Vagina (tissue), 2 donors: ENCODE data around the gene PDE11A.

Experiments used
- POLR2A ChIP-seq, 2 donors: fragments of 450-650 bp; IDR thresholded peaks; one replicate each; pipeline ENCODE4 v1.6.1; 2017; ENCODE audit warnings: antibody characterized with exemption in 2 of 2, mild to moderate bottlenecking in 2 of 2, moderate library complexity in 2 of 2
- TF ChIP-seq, protein P1 (sequence below), 3 experiments: fragments of 450-650 bp in 2 of 3; fragments of 200-600 bp in 1 of 3; sonication (generic) in 1 of 3; IDR thresholded peaks; one replicate each; pipeline ENCODE4 v1.5.1; 2017 to 2019; ENCODE audit warnings: antibody characterized with exemption in 3 of 3, mild to moderate bottlenecking in 2 of 3, moderate library complexity in 2 of 3

DNA sequence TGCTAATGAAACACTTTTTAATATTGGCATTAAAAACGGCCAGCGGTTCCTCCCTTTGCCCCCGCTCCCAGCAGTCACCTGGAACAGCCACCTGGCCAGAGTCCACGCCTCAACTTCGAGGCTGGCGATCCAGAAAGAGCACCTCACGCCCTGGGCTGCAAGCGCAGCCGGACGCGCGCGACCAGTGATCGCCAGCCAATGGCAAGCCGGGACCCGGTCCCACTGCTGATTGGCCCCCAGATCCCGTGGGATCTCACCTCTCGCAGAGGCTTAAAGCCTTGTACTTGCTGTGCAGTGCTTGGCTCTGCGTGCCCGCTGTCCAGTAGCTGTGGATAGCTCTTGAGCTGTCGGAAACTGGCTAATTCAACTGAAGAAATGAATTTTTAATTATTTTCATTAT, 35.6 kb upstream of the PDE11A start:
- TF ChIP-seq, protein P1, sequence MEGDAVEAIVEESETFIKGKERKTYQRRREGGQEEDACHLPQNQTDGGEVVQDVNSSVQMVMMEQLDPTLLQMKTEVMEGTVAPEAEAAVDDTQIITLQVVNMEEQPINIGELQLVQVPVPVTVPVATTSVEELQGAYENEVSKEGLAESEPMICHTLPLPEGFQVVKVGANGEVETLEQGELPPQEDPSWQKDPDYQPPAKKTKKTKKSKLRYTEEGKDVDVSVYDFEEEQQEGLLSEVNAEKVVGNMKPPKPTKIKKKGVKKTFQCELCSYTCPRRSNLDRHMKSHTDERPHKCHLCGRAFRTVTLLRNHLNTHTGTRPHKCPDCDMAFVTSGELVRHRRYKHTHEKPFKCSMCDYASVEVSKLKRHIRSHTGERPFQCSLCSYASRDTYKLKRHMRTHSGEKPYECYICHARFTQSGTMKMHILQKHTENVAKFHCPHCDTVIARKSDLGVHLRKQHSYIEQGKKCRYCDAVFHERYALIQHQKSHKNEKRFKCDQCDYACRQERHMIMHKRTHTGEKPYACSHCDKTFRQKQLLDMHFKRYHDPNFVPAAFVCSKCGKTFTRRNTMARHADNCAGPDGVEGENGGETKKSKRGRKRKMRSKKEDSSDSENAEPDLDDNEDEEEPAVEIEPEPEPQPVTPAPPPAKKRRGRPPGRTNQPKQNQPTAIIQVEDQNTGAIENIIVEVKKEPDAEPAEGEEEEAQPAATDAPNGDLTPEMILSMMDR (IDR thresholded peaks at IDR 0.05) = no peak
- TF ChIP-seq POLR2A (IDR thresholded peaks at IDR 0.05) = no peak
